ENCODE measurements around the gene IGSF9B.

The IGSF9B gene

GRCh38 chr11:133887692-133888332, 69.0 kb downstream of the IGSF9B start:
- no peak for TF ChIP-seq CTCF (IDR thresholded peaks at IDR 0.05; ENCODE audit: extremely low read depth, insufficient read depth, missing control alignments)
- no peak for DNase-seq (ENCODE audit: low spot score)
- in situ Hi-C loops (cut with MboI; ENCODE audit: low pct_unique_long_range_greater_than_20kb, low sequenced_read_pairs, unreplicated experiment) = no loop called here

- DNase-seq (ENCODE audit: low spot score) = no peak
- TF ChIP-seq CTCF (IDR thresholded peaks at IDR 0.05; ENCODE audit: extremely low read depth, insufficient read depth, missing control alignments) = no peak
- in situ Hi-C loops (cut with MboI; ENCODE audit: low pct_unique_long_range_greater_than_20kb, low sequenced_read_pairs, unreplicated experiment) = no loop called here
Observed at GRCh38 chr11:133886029-133886428, 70.7 kb downstream of the IGSF9B start.

- in situ Hi-C loops (cut with MboI; ENCODE audit: low pct_unique_long_range_greater_than_20kb, low sequenced_read_pairs, unreplicated experiment) = no loop called here
- DNase-seq (ENCODE audit: low spot score) = no peak
- TF ChIP-seq CTCF (IDR thresholded peaks at IDR 0.05; ENCODE audit: extremely low read depth, insufficient read depth, missing control alignments) = no peak
Observed at GRCh38 chr11:133872160-133872559, 84.6 kb downstream of the IGSF9B start.

GRCh38 chr11:133867456-133867855, 89.3 kb downstream of the IGSF9B start:
- in situ Hi-C loops (cut with MboI; ENCODE audit: low pct_unique_long_range_greater_than_20kb, low sequenced_read_pairs, unreplicated experiment) = no loop called here
- no peak for TF ChIP-seq CTCF (IDR thresholded peaks at IDR 0.05; ENCODE audit: extremely low read depth, insufficient read depth, missing control alignments)
- no peak for DNase-seq (ENCODE audit: low spot score)

- TF ChIP-seq CTCF (IDR thresholded peaks at IDR 0.05; ENCODE audit: extremely low read depth, insufficient read depth, missing control alignments) = no peak
- in situ Hi-C loops (cut with MboI; ENCODE audit: low pct_unique_long_range_greater_than_20kb, low sequenced_read_pairs, unreplicated experiment) = no loop called here
- DNase-seq (ENCODE audit: low spot score) = no peak
Observed at GRCh38 chr11:133865466-133865865, 91.3 kb downstream of the IGSF9B start.

- in situ Hi-C loops (cut with MboI; ENCODE audit: low pct_unique_long_range_greater_than_20kb, low sequenced_read_pairs, unreplicated experiment) = no loop called here
- DNase-seq (ENCODE audit: low spot score) = no peak
Observed at GRCh38 chr11:133864756-133865155, 92.0 kb downstream of the IGSF9B start.

More at GRCh38 chr11:133864756-133865155, 92.0 kb downstream of the IGSF9B start:
- TF ChIP-seq CTCF (IDR thresholded peaks at IDR 0.05; ENCODE audit: extremely low read depth, insufficient read depth, missing control alignments) = no peak
